Cardiac muscle cell (in vitro differentiated cells and primary cell): ENCODE data around the gene BLOC1S6. TPM values are rescaled to one million over a fixed set of nuclear protein-coding genes. Genes with fewer than 3 reads are reported as not detected.

Experiments
- DNase-seq, 2 donors: peaks; one replicate each; pipeline versions ENCODE4 v3.0.0 to v3.0.0-alpha.2; 2010 to 2017; ENCODE audit warnings: low read depth in 1 of 2, low spot score in 1 of 2
- H3K27ac ChIP-seq: fragments of 200-600 bp; sonication (generic); 2 replicates; pipeline ENCODE4 v1.5.1; 2016
- H3K27me3 ChIP-seq: fragments of 200-600 bp; sonication (generic); 2 replicates; pipeline ENCODE4 v1.6.0; 2016; ENCODE audit warnings: control low read depth
- H3K36me3 ChIP-seq: fragments of 200-600 bp; sonication (generic); 2 replicates; pipeline ENCODE4 v1.5.1; 2016; ENCODE audit warnings: control low read depth
- H3K4me1 ChIP-seq: fragments of 200-600 bp; sonication (generic); 2 replicates; pipeline ENCODE4 v1.8.1; 2017; ENCODE audit warnings: low read depth, mild to moderate bottlenecking, mixed run types
- H3K4me3 ChIP-seq: fragments of 200-600 bp; sonication (generic); 2 replicates; pipeline ENCODE4 v1.5.1; 2016; ENCODE audit warnings: mild to moderate bottlenecking
- H3K9me3 ChIP-seq: fragments of 200-600 bp; sonication (generic); 2 replicates; pipeline ENCODE4 v1.5.1; 2017; ENCODE audit warnings: low read depth, mild to moderate bottlenecking, control low read depth
- polyA plus RNA-seq: library from polyadenylated mRNA; unstranded; fragments of >200 nt; fragmentation: Nextera tagmentation; extraction: Ambion mirVana; gene quantifications from 2 replicates; pipeline ENCODE4 v1.2.1, GENCODE V29; 2016
- total RNA-seq: library from RNA; depleted of rRNA; stranded (reverse); fragments of >200 nt; gene quantifications from 2 replicates; pipeline ENCODE4 v1.2.3, GENCODE V29; 2016
- TF ChIP-seq, protein P1 (sequence below): IDR thresholded peaks from 2 replicates; pipeline ENCODE4 v1.5.1; 2012; ENCODE audit warnings: low read depth, mild to moderate bottlenecking, low read length

The BLOC1S6 gene
- total and polyA plus RNA-seq, 2 experiments from 2014 or later: 30.4 to 44.4 TPM

GRCh38 chr15:45657764-45658545 lies 70.8 kb downstream of the BLOC1S6 start:
- peak in 1 of 2 donors; percentile 47 for DNase-seq
- TF ChIP-seq, protein P1, sequence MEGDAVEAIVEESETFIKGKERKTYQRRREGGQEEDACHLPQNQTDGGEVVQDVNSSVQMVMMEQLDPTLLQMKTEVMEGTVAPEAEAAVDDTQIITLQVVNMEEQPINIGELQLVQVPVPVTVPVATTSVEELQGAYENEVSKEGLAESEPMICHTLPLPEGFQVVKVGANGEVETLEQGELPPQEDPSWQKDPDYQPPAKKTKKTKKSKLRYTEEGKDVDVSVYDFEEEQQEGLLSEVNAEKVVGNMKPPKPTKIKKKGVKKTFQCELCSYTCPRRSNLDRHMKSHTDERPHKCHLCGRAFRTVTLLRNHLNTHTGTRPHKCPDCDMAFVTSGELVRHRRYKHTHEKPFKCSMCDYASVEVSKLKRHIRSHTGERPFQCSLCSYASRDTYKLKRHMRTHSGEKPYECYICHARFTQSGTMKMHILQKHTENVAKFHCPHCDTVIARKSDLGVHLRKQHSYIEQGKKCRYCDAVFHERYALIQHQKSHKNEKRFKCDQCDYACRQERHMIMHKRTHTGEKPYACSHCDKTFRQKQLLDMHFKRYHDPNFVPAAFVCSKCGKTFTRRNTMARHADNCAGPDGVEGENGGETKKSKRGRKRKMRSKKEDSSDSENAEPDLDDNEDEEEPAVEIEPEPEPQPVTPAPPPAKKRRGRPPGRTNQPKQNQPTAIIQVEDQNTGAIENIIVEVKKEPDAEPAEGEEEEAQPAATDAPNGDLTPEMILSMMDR: no peak

More at GRCh38 chr15:45657764-45658545, 70.8 kb downstream of the BLOC1S6 start:
- Histone ChIP-seq H3K4me3 (no peak overlapping the region), H3K36me3 (no peaks in the 10 kb centered on the region), H3K9me3 (no peaks in the 10 kb centered on the region), H3K27ac (peak overlapping the region; percentile 49), H3K4me1 (peaks cover 20% of the 10 kb centered on the region), H3K27me3 (no peaks in the 10 kb centered on the region)

Other genes starting within 250 kb of the BLOC1S6 start
- 50.0 and 76.5 TPM in 2 replicates for gene GATM, start 208.8 kb upstream of the BLOC1S6 start, total RNA-seq
- gene GATM, start 208.8 kb upstream of the BLOC1S6 start, polyA plus RNA-seq: 25.6 and 39.7 TPM in 2 replicates
- 3.1 and 3.5 TPM in 2 replicates for gene SLC30A4, start 64.6 kb upstream of the BLOC1S6 start, total RNA-seq
- gene SLC30A4, start 64.6 kb upstream of the BLOC1S6 start, polyA plus RNA-seq: 1.4 and 2.3 TPM in 2 replicates
- gene SQOR, start 47.6 kb downstream of the BLOC1S6 start, total RNA-seq: 0.95 and 1.3 TPM in 2 replicates
- 0.73 and 3.3 TPM in 2 replicates for gene SQOR, start 47.6 kb downstream of the BLOC1S6 start, polyA plus RNA-seq